DLD1 (cell line): ENCODE data around the gene G3BP2.
"Not testable (repeated sequence)": the region's sequence is repeated elsewhere in the genome, so short reads cannot be mapped to it uniquely, and the experiment has no call there.

Source experiments
- in situ Hi-C: cut with HindIII; loops from 2 replicates; pipeline ENCODE4 v1.10.0; 2017; ENCODE audit warnings: low sequenced_read_pairs

G3BP2 gene

DNA sequence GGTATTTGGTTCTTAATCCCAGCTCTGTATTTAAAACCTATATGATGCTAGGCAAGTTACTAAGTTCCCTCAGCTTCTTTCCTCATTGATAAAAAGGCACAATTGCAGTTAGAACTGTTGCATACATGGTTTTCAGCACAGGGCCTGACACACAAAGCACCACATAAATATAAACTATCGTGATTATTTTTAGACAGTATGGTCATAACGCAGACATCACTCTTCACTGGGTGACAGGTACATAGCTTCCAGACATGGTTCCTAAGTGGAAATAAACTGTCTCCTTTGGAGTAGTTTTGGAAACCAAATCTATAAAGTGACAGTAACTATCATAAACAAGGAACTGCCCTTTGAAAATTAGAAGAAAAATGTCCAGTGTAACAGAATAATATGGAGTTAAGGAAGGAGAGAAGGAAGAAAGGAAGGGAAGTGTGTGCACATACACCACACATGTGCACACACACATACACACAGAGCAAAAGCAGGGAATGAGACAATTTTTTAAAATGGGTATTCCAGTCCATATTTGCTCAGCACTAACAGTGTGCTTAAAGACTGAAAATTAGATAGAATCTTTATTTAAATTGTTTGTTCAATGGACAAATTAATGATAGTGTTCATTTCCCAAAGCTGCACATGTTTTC is 12.5 kb upstream of the G3BP2 start:
- in situ Hi-C loops, result no loop called here

DNA sequence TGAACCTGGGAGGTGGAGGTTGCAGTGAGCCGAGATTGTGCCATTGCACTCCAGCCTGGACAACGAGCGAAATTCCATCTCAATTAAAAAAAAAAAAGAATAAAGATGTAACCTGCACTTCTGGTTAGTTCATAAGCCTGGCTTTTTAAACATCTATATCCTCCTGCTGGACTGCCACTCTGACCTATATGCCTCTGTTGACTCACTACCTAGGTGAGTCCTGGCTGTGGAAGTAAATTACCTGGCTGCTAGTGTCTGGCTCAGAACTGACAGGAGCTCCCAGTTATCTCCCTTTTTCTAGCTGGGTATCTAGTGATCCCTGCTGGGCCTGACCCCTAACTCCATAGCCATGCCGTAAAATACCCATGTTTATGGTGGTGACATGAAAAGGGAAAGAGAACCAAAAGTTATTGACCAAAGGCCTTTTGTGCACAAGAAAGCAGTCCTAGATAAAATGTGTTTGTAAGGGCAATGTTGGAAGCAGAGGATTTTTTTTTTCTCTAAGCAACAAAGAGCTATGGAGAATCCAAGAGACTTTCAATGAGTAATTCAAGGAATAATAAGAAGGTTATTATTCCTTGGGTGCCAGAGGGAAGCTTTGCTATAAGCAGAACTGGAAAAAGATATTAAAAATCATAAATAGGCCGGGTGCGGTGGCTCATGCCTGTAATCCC is 10.4 kb upstream of the G3BP2 start:
- in situ Hi-C loops, result no loop called here

DNA sequence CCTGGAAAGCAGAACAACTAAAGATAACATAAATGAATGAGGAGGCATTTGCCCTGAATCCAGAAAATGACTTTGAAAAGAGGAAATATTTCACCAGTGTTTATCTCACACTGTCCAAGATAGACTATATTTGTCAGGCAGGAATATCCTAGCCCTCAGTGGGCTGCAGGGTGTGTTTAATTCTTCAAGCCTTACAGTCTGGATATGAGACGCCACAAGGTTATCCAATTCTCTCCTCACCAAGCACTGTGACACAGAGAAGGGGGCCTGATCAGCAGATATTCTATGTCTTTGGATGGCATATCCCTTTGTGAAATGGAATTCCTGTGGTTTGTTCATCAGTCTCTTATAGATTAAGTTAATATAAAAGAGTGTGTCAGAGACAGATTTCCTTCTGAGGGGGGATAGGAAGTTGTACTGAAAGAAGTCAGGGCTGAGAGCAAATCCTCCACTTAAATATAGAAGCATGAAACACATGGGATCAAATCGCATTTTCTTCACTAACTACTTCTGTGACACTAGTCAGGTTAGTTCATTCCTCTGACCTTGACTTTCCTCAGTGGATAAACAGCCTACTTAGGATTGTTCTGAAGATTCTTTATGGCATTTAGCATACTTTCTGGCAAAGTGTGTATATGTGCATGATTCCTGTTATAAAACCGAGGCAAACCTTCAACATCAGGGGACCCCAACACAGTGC is 6.8 kb upstream of the G3BP2 start:
- in situ Hi-C loops, result no loop called here

DNA sequence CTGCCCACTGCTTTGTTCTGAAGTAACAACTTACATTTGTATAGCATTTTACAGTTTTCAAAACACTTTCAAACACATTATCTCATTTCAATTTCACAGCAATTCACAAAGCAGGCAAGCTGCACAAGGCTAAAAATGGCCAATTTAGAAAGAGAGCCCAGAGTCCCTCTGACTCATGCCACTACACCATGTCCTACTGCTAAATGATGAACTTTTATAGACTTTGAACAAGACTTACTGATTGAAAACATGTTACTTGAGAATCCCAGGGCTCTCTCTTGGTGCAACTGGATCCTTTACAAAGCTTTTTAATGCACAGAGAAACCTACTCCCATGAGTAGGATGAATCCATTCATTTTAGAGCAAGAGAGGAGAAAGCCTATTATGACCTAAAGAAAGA is 5.8 kb upstream of the G3BP2 start:
- in situ Hi-C loops, result no loop called here

DNA sequence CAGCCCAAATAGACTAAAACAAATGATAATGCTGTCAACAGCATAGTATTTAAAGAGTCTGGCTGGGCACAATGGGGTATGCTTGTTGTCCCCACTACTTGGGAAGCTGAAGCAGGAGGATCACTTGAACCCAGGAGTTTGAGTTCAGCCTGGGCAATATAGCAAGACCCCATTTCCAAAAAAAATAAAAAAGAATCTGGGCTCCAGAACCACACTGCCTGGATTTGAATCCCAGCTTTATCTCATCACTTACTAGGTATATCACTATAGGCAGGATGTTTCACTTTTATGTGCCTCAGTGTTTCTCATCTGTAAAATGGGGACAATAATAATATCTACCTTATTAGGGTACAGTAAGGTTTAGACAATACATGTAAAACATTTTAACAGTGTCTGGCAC is 5.3 kb upstream of the G3BP2 start:
- in situ Hi-C loops, result no loop called here

DNA sequence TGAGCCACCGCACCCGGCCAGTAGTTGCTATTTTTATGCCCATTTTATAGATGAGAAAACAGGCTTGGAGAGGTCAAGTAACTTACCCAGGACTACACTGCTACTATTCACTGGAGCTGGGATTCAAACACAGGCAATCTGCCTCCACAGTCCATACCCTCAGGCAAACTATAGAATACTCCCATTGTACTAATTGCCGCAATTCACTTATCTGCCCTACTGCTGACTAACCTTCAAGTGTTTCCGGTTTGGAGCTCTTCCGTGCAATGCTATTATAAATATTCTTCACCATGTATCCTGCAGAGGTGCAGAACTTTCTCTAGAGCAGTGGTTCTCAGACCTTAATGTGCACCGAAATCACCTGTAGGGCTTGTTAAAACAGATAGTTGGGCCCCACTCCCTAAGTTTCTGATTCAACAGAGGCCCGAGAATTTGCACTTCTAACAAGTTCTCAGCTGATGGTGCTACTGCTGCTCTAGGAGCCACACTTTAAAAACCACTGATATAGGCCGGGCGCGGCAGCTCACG is 1.9 kb upstream of the G3BP2 start:
- in situ Hi-C loops, result no loop called here

DNA sequence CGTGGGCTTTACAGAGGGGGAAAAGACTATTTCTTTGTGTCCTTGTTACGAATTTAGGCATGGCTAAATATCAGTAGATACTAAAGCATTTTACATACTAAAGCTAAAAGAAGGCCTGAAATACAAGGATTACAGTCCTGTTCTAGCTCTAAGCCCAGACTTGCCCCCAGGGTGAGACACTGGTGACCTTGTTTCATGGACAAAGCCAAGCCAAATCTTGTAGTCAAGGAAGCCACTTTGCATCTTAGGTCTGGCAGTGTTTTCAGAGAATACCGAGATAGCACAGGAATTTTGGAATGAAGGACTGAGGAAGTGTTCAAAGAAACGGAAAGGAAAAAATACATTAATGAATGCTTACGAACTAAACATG is 733 bp upstream of the G3BP2 start:
- in situ Hi-C loops, result loop anchor here (5.0 kb wide), 1 partner anchor 42 kb away; the partner anchor contains the start of gene CDKL2

DNA sequence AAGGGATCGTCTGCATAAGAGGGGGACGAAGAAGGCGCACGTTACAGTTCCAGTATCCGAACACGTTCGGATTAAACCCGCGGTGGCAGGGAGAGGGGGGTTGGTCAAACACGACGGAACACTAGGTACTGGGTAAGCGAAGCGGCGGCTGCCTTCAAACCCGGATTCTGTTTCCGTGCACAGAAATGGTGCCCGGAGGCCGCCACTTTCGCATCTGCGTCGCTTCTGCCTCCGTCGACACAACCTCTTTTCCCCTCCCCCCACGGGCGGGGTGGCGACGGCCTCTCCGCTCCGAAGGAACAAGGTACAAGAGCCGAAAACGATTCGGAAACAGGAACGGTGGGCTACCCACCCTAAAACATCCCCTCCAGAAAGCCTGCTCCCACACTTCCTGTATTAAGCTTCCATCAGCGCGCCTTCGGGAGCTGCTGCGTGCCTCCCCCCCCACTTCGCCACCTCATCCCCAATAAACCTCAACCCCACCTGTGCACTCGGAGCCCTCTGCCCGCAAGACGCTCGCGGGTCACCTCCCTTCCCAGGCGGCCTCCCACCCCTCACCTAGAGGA is 667 bp downstream of the G3BP2 start:
- in situ Hi-C loops, result loop anchor here (5.0 kb wide), 1 partner anchor 40 kb away; the partner anchor contains the start of gene CDKL2

DNA sequence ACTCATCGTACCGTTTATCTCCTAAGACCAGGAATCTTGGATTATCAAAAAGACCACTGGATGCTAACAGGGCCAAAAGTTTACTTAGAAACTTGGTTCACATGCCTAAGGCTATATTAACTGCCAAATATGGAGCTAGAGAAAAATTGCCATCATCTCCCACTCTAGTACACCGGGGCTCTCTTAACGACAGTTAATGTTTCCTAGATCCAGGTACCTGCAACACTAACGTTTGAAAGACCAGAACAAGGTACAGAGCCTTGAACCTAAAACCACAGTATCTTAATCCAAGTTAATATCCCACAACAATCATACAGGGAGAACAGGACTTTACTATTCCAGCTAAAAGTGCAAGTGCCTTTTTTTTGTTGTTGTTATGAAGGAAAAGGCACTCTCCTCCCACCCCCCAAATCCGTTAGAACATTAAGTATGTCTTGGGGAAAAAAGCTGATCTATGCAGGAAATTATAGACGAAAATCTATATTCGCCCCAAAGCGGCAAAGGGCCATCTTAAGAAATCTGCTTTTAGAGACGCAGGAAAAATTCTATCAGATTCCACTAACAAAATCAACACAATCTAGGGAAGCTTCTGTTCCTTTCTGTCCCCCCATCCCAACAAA is 1.3 kb downstream of the G3BP2 start:
- in situ Hi-C loops, result loop anchor here (5.0 kb wide), 1 partner anchor 40 kb away; the partner anchor contains the start of gene CDKL2

DNA sequence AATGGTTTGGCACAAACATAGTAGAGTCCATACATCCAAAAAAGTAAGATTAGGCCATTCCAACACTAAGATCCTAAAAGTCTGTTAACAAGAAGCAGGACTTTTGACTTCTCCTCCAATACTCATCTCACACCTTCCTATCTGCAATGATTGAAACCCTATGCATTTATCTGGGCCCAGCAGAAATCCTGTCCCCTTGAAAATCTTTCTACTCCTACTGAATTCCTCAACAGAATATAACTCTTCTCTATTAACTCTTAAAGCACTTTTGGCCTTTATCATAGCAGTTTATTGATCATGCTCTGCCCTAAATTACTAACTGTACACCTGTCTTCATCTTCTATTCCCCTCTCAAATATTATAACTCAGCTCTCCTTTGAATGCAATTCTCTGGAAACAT is 4.6 kb downstream of the G3BP2 start:
- in situ Hi-C loops, result no loop called here

DNA sequence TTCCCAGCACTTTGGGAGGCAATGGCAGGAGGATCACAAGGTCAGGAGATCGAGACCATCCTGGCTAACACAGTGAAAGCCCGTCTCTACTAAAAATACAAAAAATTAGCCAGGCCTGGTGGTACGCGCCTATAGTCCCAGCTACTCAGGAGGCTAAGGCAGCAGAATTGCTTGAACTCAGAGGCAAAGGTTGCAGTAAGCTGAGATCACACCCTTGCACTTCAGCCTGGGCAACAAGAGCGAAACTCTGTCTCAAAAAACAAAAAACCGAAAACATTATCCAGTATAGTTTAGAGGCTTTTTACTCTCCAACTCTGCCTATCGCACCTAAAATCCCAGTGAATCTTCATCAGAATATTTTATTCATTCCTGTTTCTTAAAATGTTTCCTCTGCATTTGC is 5.6 kb downstream of the G3BP2 start:
- in situ Hi-C loops, result not testable (repeated sequence)

DNA sequence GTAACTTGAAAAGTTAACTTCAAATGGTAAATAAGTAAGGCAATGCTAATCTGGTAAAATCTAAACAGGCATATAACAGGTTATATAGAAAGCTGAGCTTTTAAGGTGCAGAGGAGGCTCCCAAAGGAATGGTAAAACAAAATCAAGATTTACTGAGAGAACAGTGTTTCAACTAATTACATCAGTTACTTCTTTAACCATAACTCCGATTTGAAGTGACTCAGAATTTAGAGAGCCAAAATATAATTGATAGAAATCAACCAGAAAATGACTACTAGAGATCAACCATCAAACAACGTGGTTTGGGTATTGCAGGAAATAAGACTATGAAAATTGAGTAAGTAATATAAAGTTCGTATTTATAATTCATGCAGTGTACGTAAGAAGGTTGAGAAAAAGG is 6.9 kb downstream of the G3BP2 start:
- in situ Hi-C loops, result no loop called here

DNA sequence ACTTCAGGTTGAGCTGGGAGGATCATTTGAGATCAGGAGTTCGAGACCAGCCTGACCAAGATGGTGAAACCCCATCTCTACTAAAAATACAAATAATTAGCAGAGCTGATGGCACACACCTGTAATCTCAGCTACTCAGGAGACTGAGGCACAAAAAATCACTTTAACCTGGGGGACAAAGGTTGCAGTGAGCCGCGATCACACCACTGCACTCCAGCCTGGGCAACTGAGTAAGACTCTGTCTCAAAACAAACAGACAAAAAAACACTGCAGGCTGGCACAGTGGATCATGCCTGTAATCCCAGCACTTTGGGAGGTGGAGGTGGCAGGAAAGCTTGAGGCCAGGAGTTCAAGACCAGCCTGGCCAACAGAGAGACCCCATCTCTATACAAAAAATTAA is 8.6 kb downstream of the G3BP2 start:
- in situ Hi-C loops, result not testable (repeated sequence)

DNA sequence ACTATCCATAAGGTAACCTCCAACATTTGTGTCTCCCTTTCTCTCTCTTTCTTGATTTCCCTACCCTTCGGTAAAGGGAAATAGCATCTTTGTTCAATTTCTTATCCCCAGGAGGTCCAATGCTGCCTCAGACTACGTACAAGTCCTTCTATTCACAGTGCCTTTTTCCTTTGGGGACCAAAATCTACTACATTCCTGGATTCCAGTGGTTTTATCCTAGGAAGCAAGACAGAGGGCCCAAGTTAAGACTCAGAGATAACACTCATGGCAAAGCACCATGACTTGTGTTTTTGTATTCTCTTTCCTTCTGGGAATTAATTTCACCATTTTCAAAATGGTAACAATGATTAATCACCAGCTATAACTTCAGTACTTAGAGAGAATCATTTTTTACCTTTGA is 10.6 kb downstream of the G3BP2 start:
- in situ Hi-C loops, result no loop called here

DNA sequence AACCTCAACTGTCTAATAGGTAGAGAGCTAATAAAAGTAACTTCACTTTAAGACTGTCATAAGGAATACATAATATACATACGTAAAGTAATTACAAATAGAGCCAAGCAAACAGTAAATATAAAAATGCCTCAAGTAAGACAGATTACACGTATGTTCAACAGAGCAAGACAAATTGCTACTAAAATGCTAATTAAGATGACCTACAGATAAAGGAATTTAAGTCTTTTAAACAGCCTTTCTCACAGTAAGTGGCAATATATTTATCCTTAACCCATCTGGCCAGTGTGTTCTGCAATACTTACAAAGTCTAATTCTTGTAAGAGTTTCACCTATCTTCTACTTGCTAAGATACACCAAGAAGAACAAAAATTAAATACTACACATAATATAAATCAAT is 12.7 kb downstream of the G3BP2 start:
- in situ Hi-C loops, result no loop called here

DNA sequence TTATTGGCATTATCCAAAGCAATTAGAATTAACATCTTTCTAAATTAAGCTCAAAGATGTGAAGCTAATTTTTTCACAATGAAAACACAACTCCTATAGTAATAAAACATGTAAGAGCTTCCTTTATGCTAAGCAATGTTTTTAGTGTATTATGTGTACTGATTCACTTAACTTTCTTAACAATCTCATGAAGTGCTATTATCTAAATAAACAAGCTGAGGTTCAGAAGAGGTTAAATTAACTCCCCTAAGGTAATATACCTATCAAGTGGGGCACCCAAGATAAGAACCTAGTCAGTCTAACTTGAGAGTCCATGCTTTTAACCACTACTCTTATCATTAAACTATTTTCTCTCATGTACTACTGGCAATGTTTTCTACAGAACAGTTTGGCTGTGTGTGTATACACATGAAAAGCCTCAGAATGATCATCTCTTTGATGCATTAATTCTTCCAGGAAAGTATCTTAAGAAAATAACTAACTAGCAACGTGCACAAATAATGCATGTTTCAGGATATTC is 13.6 kb downstream of the G3BP2 start:
- in situ Hi-C loops, result no loop called here

DNA sequence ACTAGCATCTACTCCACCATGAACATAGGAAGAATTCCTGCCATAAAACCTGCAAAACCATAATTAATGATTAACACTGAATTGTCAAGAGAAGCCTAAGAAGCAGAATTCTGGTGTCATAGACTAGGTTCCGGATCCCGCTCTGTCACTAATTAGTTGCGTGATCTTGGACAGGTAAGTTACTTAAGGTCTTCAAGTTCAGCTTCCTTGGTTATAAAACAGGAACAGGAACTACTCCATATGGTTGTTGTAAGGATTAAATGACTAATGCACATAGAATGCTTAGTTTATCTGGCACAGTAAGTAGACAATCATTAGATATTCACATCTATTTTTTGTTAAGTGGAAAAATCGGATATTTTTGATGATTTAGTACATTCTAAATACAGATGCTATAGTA is 14.3 kb downstream of the G3BP2 start:
- in situ Hi-C loops, result no loop called here

DNA sequence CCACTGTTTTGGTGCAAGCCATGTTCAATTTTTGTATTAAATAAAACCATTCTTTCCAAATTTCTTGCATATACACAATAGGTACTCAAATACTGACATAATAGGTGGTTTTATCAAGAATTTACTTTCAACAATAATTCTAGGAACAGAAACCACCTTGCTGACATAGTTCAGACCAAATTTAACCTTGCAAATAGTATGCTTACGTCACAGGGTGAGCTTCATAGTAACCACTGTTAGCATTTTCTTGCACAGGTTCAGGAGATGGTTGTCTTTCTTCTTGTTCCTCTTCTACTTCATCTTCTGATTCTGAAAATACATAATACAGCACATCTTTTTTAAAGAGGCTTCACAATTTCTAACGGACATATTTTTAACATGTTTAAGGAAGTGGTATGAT is 17.6 kb downstream of the G3BP2 start:
- in situ Hi-C loops, result no loop called here

DNA sequence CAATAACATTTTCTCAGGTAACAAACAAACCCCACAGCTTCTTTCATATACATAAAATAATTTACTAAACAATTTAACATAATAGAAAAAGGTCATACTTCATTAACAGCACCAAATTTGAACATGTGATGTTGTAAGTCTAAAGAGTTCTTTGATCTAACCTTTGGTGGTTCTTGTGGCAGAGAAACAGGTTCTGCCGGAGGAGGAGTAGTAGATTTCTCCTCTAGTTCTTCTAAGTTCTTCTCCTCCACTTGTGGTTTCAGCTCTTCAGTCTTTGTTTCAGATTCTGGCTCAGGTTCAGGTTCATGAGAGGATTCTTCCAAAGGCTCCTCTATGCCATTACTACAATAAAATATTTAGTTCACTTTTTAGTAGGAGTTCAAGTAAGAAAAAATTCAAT is 18.3 kb downstream of the G3BP2 start:
- in situ Hi-C loops, result no loop called here

DNA sequence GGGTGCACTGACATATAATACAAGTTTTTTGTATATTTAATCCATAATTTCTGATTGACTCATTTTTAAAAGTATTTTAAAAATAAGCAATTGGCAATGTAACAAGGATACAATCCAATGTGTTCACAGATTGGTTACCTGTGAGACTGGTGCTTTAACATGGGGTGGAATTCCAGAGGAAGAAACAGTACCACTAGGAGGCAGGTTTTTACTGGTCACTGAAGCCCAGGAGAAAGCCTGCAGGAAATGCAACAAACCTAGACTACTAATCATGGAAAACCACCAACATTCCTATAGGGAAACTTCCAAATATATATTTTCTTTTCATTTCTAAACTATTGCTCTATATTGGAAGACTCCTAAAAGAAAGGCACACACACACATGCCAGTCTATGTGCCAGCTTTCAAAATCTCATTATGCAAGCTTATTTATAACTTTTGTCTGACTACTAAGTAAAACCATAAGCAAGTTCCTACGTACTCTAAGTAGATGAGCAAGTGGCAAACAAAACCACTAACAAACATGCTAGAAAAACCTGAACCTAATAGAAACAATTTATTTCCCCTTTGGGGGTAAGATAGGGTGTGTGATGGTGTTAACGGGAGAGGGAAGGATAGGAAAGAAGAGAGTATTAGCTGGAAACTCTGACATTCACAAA is 19.2 kb downstream of the G3BP2 start:
- in situ Hi-C loops, result no loop called here
